GM12864 (cell line): ENCODE measurements around the gene PDE4D.
"Not testable (repeated sequence)": the region's sequence is repeated elsewhere in the genome, so short reads cannot be mapped to it uniquely, and the experiment has no call there.

ENCODE experiments used
- DNase-seq: peaks from one replicate; pipeline ENCODE4 v3.0.0-alpha.2; 2011; ENCODE audit warnings: low read depth
- H3K4me3 ChIP-seq: 2 replicates; pipeline ENCODE4 v1.5.1; 2011; ENCODE audit warnings: mild to moderate bottlenecking, low read depth, low read length, control low read depth
- CTCF ChIP-seq: IDR thresholded peaks from 2 replicates; pipeline ENCODE4 v1.5.1; 2011; ENCODE audit warnings: low read depth, mild to moderate bottlenecking, moderate library complexity, low read length, control low read depth, inconsistent platforms; ENCODE audit errors: missing control alignments

Gene PDE4D

GRCh38 chr5:59319250-59319649, 574.3 kb downstream of the PDE4D start:
- TF ChIP-seq CTCF, result no peak
- no peak for DNase-seq
- no peak overlapping the region for H3K4me3 ChIP-seq

DNA sequence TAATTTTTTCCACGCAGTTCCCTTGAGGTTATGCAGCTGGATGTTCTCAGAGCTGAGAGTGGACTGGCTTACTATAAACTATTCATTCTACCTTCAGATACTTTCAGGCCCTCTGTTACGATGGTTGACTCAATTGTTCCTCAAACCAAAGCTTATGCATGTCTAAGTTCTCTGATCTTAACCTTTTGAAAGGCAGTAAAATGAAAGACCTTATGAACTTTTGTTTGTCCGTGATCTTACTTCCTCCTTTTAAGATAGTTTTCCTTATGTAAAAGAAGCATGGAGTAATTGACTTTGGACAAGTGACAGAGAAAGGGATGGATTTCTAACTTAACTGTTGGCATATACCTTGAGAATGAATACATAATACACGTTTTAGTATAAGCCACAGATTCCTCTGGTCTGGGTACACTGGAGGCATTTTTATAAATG, 575.7 kb downstream of the PDE4D start:
- no peak for DNase-seq
- no peak overlapping the region for H3K4me3 ChIP-seq
- no peak for TF ChIP-seq CTCF

GRCh38 chr5:59317023-59317773, 576.3 kb downstream of the PDE4D start:
- DNase-seq, result no peak
- TF ChIP-seq CTCF, result no peak
- H3K4me3 ChIP-seq, result no peak overlapping the region

GRCh38 chr5:59312223-59312622, 581.3 kb downstream of the PDE4D start:
- no peak for DNase-seq
- TF ChIP-seq CTCF, result no peak
- no peak overlapping the region for H3K4me3 ChIP-seq

DNA sequence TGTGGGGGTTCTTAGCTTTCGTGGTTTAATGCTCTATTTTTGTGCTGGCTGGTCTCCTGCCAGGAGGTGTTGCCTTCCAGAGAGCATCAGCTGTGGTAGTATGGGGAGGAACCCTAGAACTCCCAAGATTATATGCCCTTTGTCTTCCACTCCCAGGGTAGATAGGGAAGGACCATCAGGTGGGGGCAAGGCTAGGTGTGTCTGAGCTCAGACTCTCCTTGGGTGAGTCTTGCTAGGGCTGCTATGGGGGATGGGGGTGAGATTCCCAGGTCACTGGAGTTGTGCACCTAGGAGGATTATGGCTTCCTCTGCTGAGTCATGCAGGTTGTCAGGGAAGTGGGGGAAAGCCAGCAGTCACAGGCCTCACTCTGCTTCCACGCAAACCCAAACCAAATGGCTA, 584.8 kb downstream of the PDE4D start:
- not testable (repeated sequence) for DNase-seq, H3K4me3 ChIP-seq

DNA sequence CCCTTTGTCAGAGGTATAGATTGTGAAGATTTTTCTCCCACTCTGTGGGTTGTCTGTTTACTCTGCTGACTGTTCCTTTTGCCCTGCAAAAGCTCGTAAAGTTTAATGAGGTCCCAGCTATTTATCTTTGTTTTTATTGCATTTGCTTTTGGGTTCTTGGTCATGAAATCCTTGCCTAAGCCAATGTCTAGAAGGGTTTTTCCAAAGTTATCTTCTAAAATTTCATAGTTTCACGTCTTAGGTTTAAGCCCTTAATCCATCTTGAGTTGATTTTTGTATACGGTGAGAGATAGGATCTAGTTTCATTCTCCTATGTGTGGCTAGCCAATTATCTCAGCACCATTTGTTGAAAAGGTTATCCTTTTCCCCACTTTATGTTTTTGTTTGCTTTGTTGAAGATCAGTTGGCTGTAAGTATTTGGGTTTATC, 590.2 kb downstream of the PDE4D start:
- not testable (repeated sequence) for DNase-seq, H3K4me3 ChIP-seq

GRCh38 chr5:59302509-59302908, 591.0 kb downstream of the PDE4D start:
- DNase-seq, H3K4me3 ChIP-seq: not testable (repeated sequence)

GRCh38 chr5:59301727-59302126, 591.8 kb downstream of the PDE4D start:
- DNase-seq, result no peak
- no peak overlapping the region for H3K4me3 ChIP-seq
- no peak for TF ChIP-seq CTCF
